ENCODE measurements around the gene SLX4IP.

Gene SLX4IP

GRCh38 chr20:10634211-10634610 is 199.1 kb downstream of the SLX4IP start:
- no peak overlapping the region for H3K4me3 ChIP-seq (ENCODE audit: low read length)
- DNase-seq (ENCODE audit: low read depth, low spot score), result no peak

GRCh38 chr20:10634683-10635411 is 199.7 kb downstream of the SLX4IP start:
- DNase-seq (ENCODE audit: low read depth, low spot score), result no peak
- H3K4me3 ChIP-seq (ENCODE audit: low read length), result no peak overlapping the region

- H3K4me3 ChIP-seq (ENCODE audit: low read length), result no peak overlapping the region
- no peak for DNase-seq (ENCODE audit: low read depth, low spot score)
Observed at GRCh38 chr20:10635476-10636208, 200.5 kb downstream of the SLX4IP start.

GRCh38 chr20:10636326-10636818 is 201.3 kb downstream of the SLX4IP start:
- no peak overlapping the region for H3K4me3 ChIP-seq (ENCODE audit: low read length)
- DNase-seq (ENCODE audit: low read depth, low spot score), result no peak

GRCh38 chr20:10637031-10637559 is 202.0 kb downstream of the SLX4IP start:
- no peak overlapping the region for H3K4me3 ChIP-seq (ENCODE audit: low read length)
- no peak for DNase-seq (ENCODE audit: low read depth, low spot score)

GRCh38 chr20:10637563-10637962 is 202.5 kb downstream of the SLX4IP start:
- DNase-seq (ENCODE audit: low read depth, low spot score), result no peak
- H3K4me3 ChIP-seq (ENCODE audit: low read length), result no peak overlapping the region

GRCh38 chr20:10639077-10639736 is 204.1 kb downstream of the SLX4IP start:
- no peak for DNase-seq (ENCODE audit: low read depth, low spot score)
- no peak overlapping the region for H3K4me3 ChIP-seq (ENCODE audit: low read length)

GRCh38 chr20:10639737-10640556 is 204.8 kb downstream of the SLX4IP start:
- no peak for DNase-seq (ENCODE audit: low read depth, low spot score)

GRCh38 chr20:10640897-10641296 is 205.8 kb downstream of the SLX4IP start:
- H3K4me3 ChIP-seq (ENCODE audit: low read length), result no peak overlapping the region
- DNase-seq (ENCODE audit: low read depth, low spot score), result no peak

More at GRCh38 chr20:10639737-10640556, 204.8 kb downstream of the SLX4IP start:
- H3K4me3 ChIP-seq (ENCODE audit: low read length), result no peak overlapping the region

- no peak overlapping the region for H3K4me3 ChIP-seq (ENCODE audit: low read length)
- no peak for DNase-seq (ENCODE audit: low read depth, low spot score)
Observed at GRCh38 chr20:10641467-10641866, 206.4 kb downstream of the SLX4IP start.

- no peak for DNase-seq (ENCODE audit: low read depth, low spot score)
Observed at GRCh38 chr20:10641893-10642292, 206.8 kb downstream of the SLX4IP start.

GRCh38 chr20:10642856-10643559 is 207.9 kb downstream of the SLX4IP start:
- no peak overlapping the region for H3K4me3 ChIP-seq (ENCODE audit: low read length)
- DNase-seq (ENCODE audit: low read depth, low spot score), result peak; percentile 6

More at GRCh38 chr20:10641893-10642292, 206.8 kb downstream of the SLX4IP start:
- H3K4me3 ChIP-seq (ENCODE audit: low read length), result no peak overlapping the region

GRCh38 chr20:10643560-10643873 is 208.4 kb downstream of the SLX4IP start:
- DNase-seq (ENCODE audit: low read depth, low spot score), result no peak
- H3K4me3 ChIP-seq (ENCODE audit: low read length), result no peak overlapping the region

GRCh38 chr20:10644458-10645204 is 209.5 kb downstream of the SLX4IP start:
- no peak overlapping the region for H3K4me3 ChIP-seq (ENCODE audit: low read length)
- no peak for DNase-seq (ENCODE audit: low read depth, low spot score)

GRCh38 chr20:10645205-10645570 is 210.1 kb downstream of the SLX4IP start:
- no peak for DNase-seq (ENCODE audit: low read depth, low spot score)
- H3K4me3 ChIP-seq (ENCODE audit: low read length), result no peak overlapping the region

GRCh38 chr20:10646006-10646405 is 210.9 kb downstream of the SLX4IP start:
- no peak overlapping the region for H3K4me3 ChIP-seq (ENCODE audit: low read length)
- no peak for DNase-seq (ENCODE audit: low read depth, low spot score)

- no peak for DNase-seq (ENCODE audit: low read depth, low spot score)
- no peak overlapping the region for H3K4me3 ChIP-seq (ENCODE audit: low read length)
Observed at GRCh38 chr20:10646886-10647420, 211.8 kb downstream of the SLX4IP start.

- DNase-seq (ENCODE audit: low read depth, low spot score), result peak; percentile 6
- H3K4me3 ChIP-seq (ENCODE audit: low read length), result no peak overlapping the region
Observed at GRCh38 chr20:10647471-10647870, 212.4 kb downstream of the SLX4IP start.

All from Jurkat, Clone E6-1 (cell line).